Measurements from ENCODE around the gene RELA. TPM values are rescaled to one million over a fixed set of nuclear protein-coding genes. Genes with fewer than 3 reads are reported as not detected.

Gene RELA
- total and polyA plus RNA-seq, 8 donors, result 51.3 to 70.6 (median 58.8) TPM

DNA sequence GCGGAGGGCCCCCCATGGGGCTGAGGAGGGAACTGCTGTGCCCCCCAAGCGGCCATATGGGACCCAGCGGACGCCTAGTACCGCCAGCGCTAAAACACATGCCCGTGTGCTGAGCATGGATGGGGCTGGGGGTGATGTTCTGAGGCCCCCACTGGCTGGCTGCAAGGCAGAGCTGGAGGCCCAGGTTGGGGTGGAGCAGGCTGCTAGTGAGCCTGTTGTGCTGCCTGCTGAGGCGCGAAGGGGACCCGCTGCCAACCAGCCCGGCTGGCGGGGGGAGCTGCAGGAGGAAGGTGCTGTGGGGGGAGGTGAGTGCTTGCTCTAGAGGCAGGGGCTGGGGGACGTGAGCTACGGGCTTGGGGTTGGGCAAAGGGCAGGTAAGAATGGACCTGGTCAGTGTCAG lies 44.0 kb downstream of the RELA start:
- Histone ChIP-seq H3K9me3 (no peaks in the 10 kb centered on the region), H3K27me3 (no peaks in the 10 kb centered on the region), H3K36me3 (peaks cover 0 to 67% of the 10 kb centered on the region in 2 donors), H3K27ac (no peak overlapping the region), H3K4me3 (no peak overlapping the region), H3K4me1 (peaks cover 11 to 21% of the 10 kb centered on the region in 2 donors)
- ATAC-seq, result no peak
- intact Hi-C loops (cut with DNase I), result no loop called here
- DNase-seq, result peak in 1 of 4 donors; percentile 65
- TF ChIP-seq, protein P1, sequence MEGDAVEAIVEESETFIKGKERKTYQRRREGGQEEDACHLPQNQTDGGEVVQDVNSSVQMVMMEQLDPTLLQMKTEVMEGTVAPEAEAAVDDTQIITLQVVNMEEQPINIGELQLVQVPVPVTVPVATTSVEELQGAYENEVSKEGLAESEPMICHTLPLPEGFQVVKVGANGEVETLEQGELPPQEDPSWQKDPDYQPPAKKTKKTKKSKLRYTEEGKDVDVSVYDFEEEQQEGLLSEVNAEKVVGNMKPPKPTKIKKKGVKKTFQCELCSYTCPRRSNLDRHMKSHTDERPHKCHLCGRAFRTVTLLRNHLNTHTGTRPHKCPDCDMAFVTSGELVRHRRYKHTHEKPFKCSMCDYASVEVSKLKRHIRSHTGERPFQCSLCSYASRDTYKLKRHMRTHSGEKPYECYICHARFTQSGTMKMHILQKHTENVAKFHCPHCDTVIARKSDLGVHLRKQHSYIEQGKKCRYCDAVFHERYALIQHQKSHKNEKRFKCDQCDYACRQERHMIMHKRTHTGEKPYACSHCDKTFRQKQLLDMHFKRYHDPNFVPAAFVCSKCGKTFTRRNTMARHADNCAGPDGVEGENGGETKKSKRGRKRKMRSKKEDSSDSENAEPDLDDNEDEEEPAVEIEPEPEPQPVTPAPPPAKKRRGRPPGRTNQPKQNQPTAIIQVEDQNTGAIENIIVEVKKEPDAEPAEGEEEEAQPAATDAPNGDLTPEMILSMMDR (IDR thresholded peaks at IDR 0.05), result no peak

DNA sequence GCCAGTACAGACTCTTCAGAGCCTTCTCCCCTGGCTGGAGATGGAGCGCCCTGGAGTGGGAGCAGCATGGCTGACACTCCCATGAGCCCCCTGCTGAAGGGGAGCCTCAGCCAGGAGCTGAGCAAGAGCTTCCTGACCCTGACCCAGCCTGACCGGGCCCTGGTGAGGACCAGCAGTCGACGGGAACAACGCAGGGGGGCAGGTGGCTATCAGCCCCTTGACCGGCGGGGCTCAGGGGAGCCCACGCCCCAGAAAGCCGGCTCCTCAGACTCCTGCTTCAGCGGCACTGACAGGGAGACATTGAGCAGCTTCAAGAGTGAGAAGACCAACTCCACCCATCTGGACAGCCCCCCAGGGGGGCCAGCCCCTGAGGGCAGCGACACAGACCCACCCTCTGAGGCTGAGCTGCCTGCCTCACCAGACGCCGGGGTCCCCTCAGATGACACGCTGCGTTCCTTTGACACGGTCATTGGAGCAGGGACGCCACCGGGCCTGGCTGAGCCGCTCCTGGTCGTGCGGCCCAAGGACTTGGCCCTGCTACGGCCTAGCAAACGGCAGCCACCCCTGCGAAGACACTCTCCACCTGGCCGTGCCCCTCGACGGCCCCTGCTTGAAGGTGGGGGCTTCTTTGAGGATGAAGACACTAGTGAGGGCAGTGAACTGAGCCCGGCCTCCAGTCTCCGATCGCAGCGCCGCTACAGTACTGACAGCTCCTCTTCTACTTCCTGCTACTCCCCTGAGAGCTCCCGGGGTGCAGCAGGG lies 44.5 kb downstream of the RELA start:
- Histone ChIP-seq H3K27me3 (no peaks in the 10 kb centered on the region), H3K36me3 (peaks cover 0 to 61% of the 10 kb centered on the region in 2 donors), H3K4me1 (peaks cover 14 to 23% of the 10 kb centered on the region in 2 donors), H3K9me3 (no peaks in the 10 kb centered on the region), H3K4me3 (no peak overlapping the region), H3K27ac (no peak overlapping the region)
- ATAC-seq (no peak), DNase-seq (peak in 1 of 4 donors; percentile 79)
- TF ChIP-seq, protein P1 (IDR thresholded peaks at IDR 0.05), result no peak
- intact Hi-C loops (cut with DNase I), result no loop called here

DNA sequence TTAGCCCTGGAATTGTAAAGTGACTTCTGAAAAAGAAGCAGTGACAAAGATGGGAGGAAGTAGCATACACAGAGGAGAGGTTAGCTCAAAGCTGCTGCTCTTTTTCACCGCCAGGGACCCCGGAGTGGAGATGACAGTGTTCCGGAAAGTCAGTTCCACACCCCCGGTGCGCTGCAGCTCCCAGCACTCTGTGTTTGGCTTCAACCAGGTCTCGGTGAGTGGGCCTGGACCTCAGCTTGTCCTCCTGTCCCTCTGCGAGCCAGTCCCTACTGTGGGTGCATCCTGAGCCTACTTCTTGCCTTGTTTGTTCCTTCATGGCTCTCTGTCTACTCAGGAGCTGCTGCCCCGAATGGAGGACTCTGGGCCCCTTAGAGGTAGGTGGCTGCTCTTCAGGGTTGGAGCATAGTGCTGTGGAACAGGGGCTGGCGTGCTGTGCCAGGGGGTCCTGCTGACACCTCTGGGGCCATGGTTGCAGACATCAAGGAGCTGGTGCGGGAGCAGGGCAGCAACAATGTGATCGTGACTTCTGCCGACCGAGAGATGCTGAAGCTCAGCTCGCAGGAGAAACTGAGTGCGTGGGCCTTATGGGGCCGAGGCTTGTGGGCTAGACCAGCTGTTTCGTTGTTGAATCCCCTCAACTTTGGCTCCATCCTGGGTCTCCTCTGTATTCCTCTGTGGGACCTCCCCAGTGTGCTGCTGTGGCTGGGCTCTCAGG lies 45.4 kb downstream of the RELA start:
- intact Hi-C loops (cut with DNase I), result no loop called here
- DNase-seq, result no peak
- TF ChIP-seq, protein P1 (IDR thresholded peaks at IDR 0.05), result no peak
- Histone ChIP-seq H3K27ac (no peak overlapping the region), H3K4me3 (peak overlapping the region in 1 of 2 donors; percentile 72), H3K9me3 (no peaks in the 10 kb centered on the region), H3K4me1 (peaks cover 21 to 32% of the 10 kb centered on the region in 2 donors), H3K36me3 (peaks cover 0 to 53% of the 10 kb centered on the region in 2 donors), H3K27me3 (no peaks in the 10 kb centered on the region)
- ATAC-seq, result no peak

DNA sequence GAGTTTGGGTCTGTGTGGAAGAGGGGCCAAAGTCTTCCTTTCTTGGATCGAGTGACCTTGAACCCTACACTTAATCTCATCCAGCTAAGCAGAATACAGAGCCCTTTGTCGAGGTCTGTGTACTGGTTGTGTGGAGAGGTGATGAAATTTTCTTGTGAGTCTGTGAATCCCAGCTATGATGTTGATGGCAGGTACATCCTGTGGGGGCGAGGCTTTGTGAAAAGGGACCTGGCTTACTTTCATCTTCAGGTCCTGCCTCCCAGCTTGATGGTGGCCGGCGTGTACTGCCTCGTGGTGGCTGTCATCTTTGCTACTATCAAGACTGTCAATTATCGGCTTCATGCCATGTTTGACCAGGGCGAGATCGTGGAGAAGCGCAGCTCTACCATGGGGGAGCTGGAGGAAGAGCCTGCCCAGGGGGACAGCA lies 46.1 kb downstream of the RELA start:
- H3K4me1 ChIP-seq, result peaks cover 28 to 39% of the 10 kb centered on the region in 2 donors
- H3K36me3 ChIP-seq, result peaks cover 0 to 46% of the 10 kb centered on the region in 2 donors
- intact Hi-C loops (cut with DNase I), result no loop called here
- H3K27me3 ChIP-seq, result no peaks in the 10 kb centered on the region
- no peaks in the 10 kb centered on the region for H3K9me3 ChIP-seq
- TF ChIP-seq, protein P1 (IDR thresholded peaks at IDR 0.05), result no peak
- peak overlapping the region; percentile 72 to 100 for H3K4me3 ChIP-seq
- ATAC-seq (no peak), DNase-seq (no peak)
- H3K27ac ChIP-seq, result peak overlapping the region in 1 of 2 donors; percentile 84

DNA sequence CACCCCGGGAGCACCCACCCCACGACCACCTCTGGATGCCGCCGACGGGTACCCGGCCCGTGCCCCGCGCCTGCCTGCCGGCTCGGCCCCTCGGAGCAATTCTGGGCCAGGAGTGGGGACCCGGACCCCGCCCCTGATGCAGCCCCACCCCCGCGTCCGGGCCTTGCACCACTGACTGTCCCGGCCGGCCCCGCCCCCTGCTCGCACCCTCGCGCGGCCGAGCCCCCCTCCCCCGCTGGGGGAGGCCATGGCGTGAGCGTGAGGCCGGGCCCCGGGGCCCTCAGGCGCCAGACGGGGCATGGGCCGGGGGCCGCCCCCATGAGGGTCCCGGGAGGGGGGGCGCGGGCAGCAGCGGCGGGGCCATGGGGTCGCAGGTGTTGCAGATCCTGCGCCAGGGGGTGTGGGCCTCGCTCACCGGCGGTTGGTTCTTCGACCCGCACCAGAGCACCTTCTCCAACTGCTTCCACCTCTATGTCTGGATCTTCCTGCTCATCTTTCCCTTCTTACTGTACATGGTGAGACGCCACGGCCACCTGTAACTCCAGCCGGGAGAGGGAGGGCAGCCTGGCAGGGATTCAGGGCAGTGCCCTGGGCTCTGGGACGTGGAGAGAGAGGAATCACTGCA lies 46.7 kb downstream of the RELA start:
- Histone ChIP-seq H3K27ac (peak overlapping the region; percentile 72 to 84), H3K4me1 (peaks cover 31 to 44% of the 10 kb centered on the region in 2 donors), H3K27me3 (no peaks in the 10 kb centered on the region), H3K9me3 (no peaks in the 10 kb centered on the region), H3K36me3 (peaks cover 0 to 40% of the 10 kb centered on the region in 2 donors), H3K4me3 (peak overlapping the region; percentile 72 to 100)
- TF ChIP-seq, protein P1 (IDR thresholded peaks at IDR 0.05), result no peak
- ATAC-seq (no peak), DNase-seq (no peak)
- intact Hi-C loops (cut with DNase I), result no loop called here

All from left lung (tissue), 10 donors.